ENCODE measurements around the gene C12orf75. TPM values are rescaled to one million over a fixed set of nuclear protein-coding genes. Genes with fewer than 3 reads are reported as not detected.
A peak's percentile ranks its signal among the peaks of the same experiment; 100 is the strongest.
"Not testable (repeated sequence)": the region's sequence is repeated elsewhere in the genome, so short reads cannot be mapped to it uniquely, and the experiment has no call there.

Gene C12orf75
- 10 to 100 TPM; 51.2 to 94.3 (median 87.7) TPM for polyA plus RNA-seq (ENCODE audit: insufficient read length in 3 of 3)
- long read RNA-seq, donor 1, transcript C12orf75-201 (6 exons, 1,366 nt) = major isoform, 32 of 36 reads
- long read RNA-seq, donor 1, partial matches to known transcripts = 0 of 36 reads
- long read RNA-seq, donor 1, other reads (novel, unspliced or antisense) = 0 of 36 reads
- long read RNA-seq, donor 2, transcript C12orf75-201 (6 exons, 1,366 nt) = major isoform, 34 of 47 reads
- long read RNA-seq, donor 2, partial matches to known transcripts = 12 of 47 reads
- long read RNA-seq, donor 2, other reads (novel, unspliced or antisense) = 0 of 47 reads
- long read RNA-seq, donor 3, transcript C12orf75-201 (6 exons, 1,366 nt) = major isoform, 35 of 39 reads
- long read RNA-seq, donor 3, partial matches to known transcripts = 0 of 39 reads
- long read RNA-seq, donor 3, other reads (novel, unspliced or antisense) = 0 of 39 reads
- long read RNA-seq, donor 4, transcript C12orf75-201 (6 exons, 1,366 nt) = major isoform, 54 of 59 reads
- long read RNA-seq, donor 4, partial matches to known transcripts = 0 of 59 reads
- long read RNA-seq, donor 4, other reads (novel, unspliced or antisense) = 0 of 59 reads
- long read RNA-seq, donor 5, transcript C12orf75-201 (6 exons, 1,366 nt) = major isoform, 31 of 34 reads
- long read RNA-seq, donor 5, partial matches to known transcripts = 0 of 34 reads
- long read RNA-seq, donor 5, other reads (novel, unspliced or antisense) = 0 of 34 reads
- long read RNA-seq, donor 6, transcript C12orf75-201 (6 exons, 1,366 nt) = major isoform, 56 of 69 reads
- long read RNA-seq, donor 6, partial matches to known transcripts = 8 of 69 reads
- long read RNA-seq, donor 6, other reads (novel, unspliced or antisense) = 0 of 69 reads
- long read RNA-seq, donor 7, transcript C12orf75-201 (6 exons, 1,366 nt) = major isoform, 44 of 55 reads
- long read RNA-seq, donor 7, partial matches to known transcripts = 5 of 55 reads
- long read RNA-seq, donor 7, other reads (novel, unspliced or antisense) = 0 of 55 reads
- long read RNA-seq, donor 8, transcript C12orf75-201 (6 exons, 1,366 nt) = major isoform, 9 of 10 reads
- long read RNA-seq, donor 8, partial matches to known transcripts = 0 of 10 reads
- long read RNA-seq, donor 8, other reads (novel, unspliced or antisense) = 0 of 10 reads
- long read RNA-seq, donor 9, transcript C12orf75-201 (6 exons, 1,366 nt) = major isoform, 38 of 58 reads
- long read RNA-seq, donor 9, partial matches to known transcripts = 18 of 58 reads
- long read RNA-seq, donor 9, other reads (novel, unspliced or antisense) = 0 of 58 reads
- long read RNA-seq, donor 10, transcript C12orf75-201 (6 exons, 1,366 nt) = major isoform, 20 of 28 reads
- long read RNA-seq, donor 10, partial matches to known transcripts = 5 of 28 reads
- long read RNA-seq, donor 10, other reads (novel, unspliced or antisense) = 0 of 28 reads
- long read RNA-seq, donor 11, transcript C12orf75-201 (6 exons, 1,366 nt) = major isoform, 19 of 20 reads
- long read RNA-seq, donor 11, partial matches to known transcripts = 0 of 20 reads
- long read RNA-seq, donor 11, other reads (novel, unspliced or antisense) = 0 of 20 reads
- long read RNA-seq, donor 12, transcript C12orf75-201 (6 exons, 1,366 nt) = major isoform, 49 of 56 reads
- long read RNA-seq, donor 12, partial matches to known transcripts = 0 of 56 reads
- long read RNA-seq, donor 12, other reads (novel, unspliced or antisense) = 0 of 56 reads
- long read RNA-seq, donor 13, transcript C12orf75-201 (6 exons, 1,366 nt) = major isoform, 18 of 23 reads
- long read RNA-seq, donor 13, partial matches to known transcripts = 0 of 23 reads
- long read RNA-seq, donor 13, other reads (novel, unspliced or antisense) = 0 of 23 reads
- long read RNA-seq, donor 14 = 0 reads
- long read RNA-seq, donor 15, transcript C12orf75-201 (6 exons, 1,366 nt) = major isoform, 67 of 129 reads
- long read RNA-seq, donor 15, partial matches to known transcripts = 42 of 129 reads
- long read RNA-seq, donor 15, other reads (novel, unspliced or antisense) = 13 of 129 reads
- long read RNA-seq, donor 16, transcript C12orf75-201 (6 exons, 1,366 nt) = major isoform, 50 of 77 reads
- long read RNA-seq, donor 16, partial matches to known transcripts = 11 of 77 reads
- long read RNA-seq, donor 16, other reads (novel, unspliced or antisense) = 11 of 77 reads

DNA sequence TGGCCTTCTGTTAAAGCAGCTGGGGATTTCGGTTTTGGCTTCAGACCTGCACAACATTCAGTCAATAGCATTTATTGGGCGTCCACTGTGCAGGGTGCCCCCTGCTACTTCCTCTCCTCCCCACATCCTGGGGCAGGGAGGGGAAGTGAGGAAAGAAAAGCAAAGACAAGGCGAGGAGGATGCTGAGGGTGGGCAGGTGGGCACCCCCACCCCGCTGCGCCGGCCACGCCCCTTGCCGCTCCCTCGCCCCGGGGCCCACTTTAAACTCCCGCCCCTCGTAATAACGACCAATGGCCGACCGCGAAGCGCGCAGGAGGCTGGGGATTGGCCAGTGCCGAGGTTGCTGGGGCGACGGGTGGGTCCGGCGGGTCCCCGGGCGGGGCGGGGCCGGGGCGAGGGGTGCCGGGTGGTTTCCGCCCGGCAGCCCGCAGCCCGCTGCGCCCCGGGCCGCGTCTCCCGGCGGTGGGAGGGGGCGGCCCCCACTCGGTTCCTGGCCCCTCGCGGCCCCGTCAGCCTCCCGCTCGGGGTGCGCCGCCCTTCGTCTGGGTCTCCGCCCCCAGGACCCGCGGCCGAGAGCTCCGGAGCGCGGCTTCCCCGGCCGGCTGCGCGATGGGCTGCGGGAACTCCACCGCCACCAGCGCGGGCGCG is at the start of gene C12orf75:
Gene C12orf75 (plus strand): TSS at position 409 of the 648 bp plus-strand sequence. CDS start 201 bp downstream, at position 610.
- DNase-seq = peak; percentile 80

DNA sequence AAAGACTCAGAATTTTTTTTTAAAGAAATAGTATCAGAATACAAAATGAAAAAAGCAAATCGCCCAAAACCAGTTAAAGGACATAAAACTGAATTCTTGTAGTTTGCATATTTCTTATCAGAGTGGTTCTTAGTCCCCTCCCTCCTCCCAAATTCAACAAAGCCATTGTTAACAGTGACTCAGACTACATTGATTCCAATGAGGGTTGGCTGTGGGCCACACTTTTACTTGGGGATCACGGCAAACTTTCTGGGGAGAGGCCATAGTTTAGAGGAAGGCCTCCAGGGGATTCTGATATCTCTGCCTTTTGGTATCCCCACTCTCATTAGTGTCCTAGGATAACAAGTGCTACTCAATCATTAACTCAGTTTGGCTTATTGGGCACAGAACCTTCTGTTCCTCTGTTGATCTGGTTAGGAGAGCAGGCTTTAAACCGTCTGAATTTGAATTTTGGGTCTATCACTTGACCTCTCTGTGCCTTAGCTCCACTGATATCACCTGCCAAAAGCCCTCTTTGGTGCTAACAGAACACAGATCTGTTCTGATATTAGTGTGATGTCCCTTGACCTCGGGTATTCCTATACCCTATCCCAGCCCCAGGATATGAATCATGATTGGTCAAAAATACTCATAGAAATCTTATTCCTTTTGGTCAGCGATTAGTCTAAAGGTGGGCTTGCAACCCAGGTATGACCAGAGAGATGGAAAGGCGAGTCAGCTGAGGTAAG is 49.4 kb upstream of the C12orf75 start:
- no peak for DNase-seq

DNA sequence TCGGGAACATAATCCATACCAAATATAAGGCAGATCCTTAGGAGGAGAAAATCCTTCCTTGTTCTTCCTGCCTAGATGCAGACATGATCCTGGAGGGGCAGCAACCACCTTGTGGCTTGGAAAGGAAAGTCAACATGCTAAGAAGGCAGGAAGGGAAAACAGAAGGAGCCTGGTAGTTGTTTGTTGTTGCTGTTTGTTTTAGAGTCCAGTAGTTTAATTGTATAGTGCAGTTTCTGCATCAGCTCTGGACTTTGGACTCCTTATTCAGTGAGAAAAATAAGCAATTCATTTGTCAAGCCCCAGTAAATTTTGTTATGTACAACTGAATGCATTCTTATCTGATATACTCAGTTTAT is 48.8 kb upstream of the C12orf75 start:
- DNase-seq = no peak

DNA sequence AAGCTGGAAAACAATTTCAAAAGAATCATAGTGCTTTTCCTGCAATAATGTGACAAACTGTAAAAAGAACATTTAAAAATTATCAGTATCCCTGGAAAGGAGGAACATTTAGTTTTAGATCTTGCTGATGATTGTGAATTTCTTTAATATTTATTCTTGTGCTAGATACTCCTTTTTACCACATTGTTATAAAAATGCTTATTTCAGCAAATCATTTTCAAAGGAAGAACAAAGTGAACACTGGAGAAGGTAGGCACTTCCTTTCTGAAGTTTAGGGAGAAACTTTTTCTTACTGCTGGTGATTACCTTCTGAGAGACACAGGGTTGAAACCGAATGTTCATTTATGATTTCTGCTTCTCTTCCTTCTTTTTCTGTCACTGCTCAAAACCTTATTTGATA is 45.1 kb upstream of the C12orf75 start:
- DNase-seq = no peak

DNA sequence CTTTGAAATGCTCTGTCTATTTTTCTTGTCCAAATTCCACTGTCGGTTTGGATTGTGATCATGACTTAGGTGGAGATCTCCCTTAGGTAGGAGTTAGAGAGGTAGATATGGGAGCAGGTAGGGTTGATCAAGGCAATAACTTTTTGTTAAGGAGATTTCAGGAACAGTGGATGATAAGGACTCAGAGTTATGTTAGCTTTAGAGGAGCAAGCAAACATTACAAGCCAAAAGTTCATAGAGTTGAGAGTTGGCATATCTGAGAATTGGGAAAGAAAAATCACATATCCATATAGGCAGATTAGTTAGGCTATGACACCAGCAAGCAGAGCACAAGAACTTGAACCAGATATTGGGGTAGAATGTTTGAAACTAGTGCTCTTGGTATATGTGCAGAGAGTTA is 43.1 kb upstream of the C12orf75 start:
- DNase-seq = no peak

DNA sequence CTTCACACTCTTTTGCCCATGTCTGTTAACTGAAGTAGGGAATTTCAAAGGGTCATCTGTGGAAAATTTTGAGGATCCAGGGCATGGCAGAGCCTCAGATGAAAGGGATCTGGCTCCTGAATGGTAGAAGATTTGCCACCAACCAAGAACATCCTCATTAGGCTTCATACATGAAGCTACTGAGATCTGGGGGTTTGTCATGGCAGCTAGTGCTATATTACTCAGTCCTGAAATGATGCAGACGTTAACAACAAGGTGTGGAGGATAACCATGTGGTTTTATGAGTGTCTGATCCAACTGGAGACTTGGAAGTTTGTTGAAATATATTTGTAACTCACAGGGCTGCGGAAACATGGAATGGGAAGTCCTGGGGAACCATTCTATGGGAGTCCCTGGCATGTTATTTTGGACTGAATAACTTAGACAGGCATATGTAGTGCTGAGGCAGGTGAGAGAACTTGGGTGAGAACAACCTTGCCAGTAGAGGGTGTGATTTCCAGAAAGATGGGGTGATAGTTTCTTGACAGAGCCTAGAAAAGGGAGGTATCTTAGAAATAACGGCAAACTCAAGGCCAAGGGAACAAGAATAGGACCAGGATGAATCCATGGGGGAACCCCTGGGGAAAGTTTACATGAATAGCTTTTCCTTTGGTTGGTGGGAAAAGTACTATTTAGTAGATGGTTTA is 42.0 kb upstream of the C12orf75 start:
- DNase-seq = no peak

DNA sequence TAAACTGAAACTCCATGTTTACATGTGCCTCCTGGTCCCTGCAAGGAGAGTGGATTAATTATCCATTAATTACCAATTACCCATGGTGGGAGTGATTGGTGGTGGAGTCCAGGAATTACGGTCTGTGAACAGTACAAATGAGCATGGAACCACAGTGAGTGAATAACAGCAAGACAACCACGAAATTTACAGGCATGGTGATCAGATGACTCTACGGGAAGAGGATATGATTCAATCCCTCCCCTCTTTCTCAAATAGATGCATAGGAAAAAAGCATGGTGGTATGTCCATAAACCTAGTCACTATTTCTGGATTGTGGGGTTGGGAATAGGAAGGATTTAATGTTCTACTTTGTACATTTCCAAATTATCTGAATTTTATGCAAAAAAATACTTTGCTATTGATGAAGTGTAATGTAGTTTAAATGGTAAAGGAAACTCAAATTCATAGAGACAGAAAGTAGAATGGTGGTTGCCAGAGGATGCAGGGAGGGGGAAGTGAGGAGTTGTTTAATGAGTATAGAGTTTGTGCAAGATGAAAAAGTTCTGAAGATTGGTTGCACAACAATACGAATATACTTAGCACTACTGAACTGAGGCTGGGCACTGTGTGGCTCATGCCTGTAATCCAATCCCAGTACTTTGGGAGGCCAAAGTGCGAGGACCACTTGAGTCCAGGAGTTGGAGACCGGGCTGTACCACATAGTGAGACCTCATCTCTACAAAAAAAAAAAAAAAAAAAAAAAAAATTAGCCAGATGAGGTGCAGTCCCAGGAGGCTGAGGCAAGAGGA is 41.2 kb upstream of the C12orf75 start:
- no peak for DNase-seq

DNA sequence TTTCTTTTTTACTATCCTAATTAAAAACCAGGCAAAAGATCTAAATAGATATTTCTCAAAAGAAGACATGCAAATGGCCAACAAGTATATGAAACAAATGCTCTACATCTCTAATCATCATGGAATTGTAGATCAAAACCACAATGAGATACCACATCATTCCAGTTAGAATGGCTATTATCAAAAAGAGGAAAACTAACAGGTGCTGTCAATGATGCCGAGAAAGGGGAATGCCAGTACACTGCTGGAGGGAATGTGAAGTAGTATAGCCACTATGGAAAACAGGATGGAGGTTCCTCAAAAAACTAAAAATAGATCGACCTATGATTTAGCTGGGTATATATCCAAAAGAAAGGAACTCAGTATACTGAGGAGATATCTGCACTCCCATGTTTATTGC is 39.0 kb upstream of the C12orf75 start:
- DNase-seq = no peak

DNA sequence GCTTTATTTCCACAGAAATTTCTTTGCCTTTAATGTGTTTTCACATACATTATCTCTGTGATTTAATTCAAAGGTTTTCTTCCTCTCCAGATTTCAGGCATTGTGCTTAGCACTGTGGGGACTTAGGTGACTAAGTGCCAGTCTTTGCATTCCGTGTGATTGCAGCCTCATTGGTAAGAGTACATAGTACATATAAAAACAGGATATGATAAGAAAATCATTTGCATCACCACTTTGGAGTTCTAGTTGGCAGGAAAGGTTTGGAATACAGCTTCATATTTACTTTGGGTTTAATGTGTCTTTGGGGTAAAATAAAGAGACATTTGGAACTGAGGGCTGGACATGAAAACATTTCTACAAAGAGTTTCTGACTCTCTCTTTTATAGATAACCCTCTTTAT is 37.8 kb upstream of the C12orf75 start:
- DNase-seq = no peak

DNA sequence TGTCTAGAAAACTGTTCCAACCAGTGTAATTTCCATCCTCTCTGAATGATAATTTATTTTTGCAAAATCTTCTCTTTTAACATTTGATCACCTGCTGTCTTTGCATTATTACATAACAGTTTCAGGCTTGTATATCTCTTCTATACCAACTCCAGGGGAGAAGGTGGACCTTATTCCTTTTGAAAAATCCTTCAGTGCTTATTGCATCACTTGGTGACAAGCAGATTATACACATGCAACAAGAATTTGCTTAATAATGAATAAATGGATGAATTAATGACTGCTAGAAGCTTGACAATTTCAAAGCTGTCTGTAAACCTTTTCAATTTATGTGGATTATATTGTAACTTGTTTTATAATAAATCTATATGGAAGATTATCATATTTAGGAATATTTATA is 37.3 kb upstream of the C12orf75 start:
- no peak for DNase-seq

DNA sequence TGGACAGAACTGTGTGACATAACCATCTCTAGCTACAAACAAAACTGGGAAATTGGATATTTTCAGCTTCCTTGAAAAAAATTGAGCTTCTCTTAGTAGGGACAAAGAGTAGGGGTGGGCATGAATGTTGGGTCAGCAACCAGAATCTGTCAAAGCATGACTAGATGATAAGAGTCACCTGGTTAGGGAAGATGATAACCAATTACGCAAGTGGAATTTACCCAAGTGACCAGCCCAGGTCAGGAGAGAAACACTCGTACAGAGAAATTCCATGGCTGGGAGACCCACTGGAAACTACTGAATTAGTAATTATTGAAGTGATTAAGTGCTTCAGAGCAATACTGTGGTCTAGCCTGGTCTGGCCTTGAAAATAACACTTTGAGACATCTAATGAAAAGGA is 36.3 kb upstream of the C12orf75 start:
- DNase-seq = no peak

DNA sequence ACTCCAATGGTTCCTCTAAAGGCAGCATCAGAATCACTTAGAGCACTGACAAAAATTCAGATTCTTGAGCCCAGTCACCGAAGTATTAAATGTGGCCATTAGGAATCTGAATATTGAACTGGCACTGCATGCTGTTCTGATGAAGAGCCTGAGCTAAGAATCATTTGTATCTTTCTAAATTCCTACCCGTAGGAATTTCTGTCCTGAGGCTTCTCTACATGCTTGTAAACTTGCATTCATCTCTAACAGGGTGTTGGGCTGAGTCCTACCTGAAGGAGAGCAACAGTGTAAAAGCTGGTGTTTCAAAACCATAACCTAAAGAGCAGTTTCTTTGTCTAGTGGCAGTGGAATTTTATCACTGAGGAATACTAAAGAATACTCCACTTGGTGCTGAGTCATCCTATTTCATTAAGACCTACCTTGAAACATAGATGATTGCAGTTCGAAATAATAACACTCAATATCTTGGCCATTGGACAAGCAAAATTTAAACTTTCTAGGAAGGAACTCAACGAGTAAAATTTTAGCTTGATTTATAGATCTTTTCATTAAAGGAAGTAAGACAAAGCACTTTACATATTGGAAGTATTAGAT is 35.5 kb upstream of the C12orf75 start:
- DNase-seq = no peak

DNA sequence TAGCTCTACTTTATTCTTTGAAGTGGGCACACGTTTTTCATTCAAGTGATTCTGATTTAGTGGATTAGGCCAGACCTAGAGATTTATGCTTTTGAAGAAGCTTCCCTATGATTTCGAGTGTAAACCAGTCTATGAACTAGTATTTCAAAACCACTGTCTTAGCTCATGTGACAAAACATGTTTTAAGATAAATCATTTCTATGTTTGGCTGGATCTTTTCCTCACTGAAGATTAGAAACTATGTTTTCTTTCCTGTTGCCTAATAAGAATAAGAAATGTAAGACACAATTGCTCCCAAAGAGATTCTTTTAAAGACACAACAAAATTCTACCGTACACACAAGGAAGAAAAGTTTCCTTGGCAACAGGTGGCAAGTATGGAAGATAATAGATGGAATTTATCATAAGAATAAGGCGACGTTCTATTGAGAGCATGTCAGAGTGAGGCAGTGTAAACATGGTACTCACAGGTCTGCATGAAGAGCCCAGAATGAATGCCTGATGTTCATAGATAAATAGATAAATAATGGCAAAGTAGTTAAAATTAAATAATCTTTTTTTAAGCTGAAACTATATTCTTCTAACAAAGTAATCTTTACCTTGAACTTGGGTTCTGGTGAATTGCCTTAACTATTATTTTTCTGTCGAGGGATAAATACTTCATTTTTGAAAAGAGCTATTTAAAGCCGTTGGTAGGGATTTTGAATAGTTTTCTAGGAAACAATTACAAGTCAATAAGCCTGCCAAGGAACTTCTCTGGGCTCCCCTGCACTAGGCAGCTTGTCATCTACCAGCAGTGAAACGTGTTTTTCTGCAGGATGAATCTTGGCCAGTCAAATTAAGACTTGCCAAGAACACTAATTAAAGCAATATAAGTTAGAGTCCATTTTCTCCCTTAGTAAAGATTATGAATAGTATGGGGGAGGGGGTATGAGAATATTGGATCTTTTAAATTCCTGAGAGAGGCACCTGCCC is 34.1 kb upstream of the C12orf75 start:
- DNase-seq = no peak

DNA sequence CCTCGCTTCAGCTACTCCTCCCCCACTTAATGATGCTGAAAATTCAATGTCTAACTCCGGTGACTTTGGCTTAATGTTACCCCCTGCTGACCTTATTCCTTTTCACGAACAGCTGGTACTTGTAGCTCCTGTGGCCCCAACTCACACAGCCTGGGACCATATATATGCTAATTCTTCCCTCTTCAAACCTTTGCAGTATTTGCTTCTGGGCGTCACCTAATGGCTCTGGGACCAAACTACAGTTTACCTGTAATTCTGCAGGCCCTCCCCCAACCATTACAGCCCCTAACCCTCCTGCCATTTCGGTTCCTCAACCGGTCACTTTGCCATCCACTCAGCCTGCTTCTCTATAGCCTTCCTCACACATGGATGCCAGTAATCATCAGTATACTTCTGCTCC is 29.6 kb upstream of the C12orf75 start:
- no peak for DNase-seq

DNA sequence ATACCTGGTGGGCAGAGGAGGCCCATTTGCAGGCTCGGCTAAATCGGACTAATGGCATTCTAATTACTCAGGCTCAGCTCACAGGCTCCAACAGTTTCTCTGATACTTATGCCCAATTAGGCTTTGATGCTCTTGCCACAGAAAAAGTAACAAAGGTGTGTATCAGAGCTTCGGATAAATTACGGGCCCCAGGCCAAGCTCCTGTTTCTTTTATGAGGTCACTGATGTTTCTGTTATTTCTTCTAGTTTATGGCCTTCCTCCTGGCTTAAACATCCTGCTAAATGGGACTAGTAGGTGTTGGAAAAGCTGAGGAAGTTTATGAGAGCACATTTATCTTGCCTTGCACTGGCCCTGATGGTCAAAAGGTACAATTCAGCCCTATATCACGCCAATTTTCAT is 28.8 kb upstream of the C12orf75 start:
- no peak for DNase-seq

DNA sequence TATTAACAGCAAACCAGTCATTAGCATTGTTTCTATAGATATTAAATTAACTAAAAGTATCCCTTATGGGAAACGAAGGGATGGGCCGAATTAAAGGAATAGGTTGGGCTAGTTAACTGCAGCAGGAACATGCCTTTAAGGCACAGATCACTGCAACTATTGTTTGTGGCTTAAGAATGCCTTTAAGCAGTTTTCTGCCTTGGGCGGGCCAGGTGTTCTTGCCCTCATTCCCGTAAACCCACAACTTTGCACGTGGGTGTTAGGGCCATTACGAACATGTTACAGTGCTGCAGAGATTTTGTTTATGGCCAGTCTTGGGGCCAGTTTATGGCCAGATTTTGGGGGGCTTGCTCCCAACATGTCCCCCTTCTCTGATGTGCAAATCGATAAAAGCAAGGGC is 27.5 kb upstream of the C12orf75 start:
- DNase-seq = not testable (repeated sequence)
